K562 (cell line): ENCODE measurements around the gene PGRMC2. TPM values are rescaled to one million over a fixed set of nuclear protein-coding genes. Genes with fewer than 3 reads are reported as not detected.

ENCODE experiments used
- CBFA2T2 ChIP-seq: fragments of 450-650 bp; conservative IDR thresholded peaks from 2 replicates; pipeline ENCODE4 v1.6.1; 2017; ENCODE audit warnings: mild to moderate bottlenecking
- ELF4 ChIP-seq: fragments of 450-650 bp; formaldehyde crosslinking; IDR thresholded peaks from 2 replicates; pipeline ENCODE4 v1.4.0; 2022; ENCODE audit warnings: missing genetic modification characterization
- FOXK2 ChIP-seq, 2 experiments: fragments of 450-650 bp; IDR thresholded peaks in 1 of 2; conservative IDR thresholded peaks in 1 of 2; 2 replicates each; pipeline ENCODE4 v1.6.1; 2016; ENCODE audit warnings: low read depth in 2 of 2, mild to moderate bottlenecking in 1 of 2
- HDAC3 ChIP-seq: fragments of 450-650 bp; IDR thresholded peaks from 2 replicates; pipeline ENCODE4 v1.6.1; 2018; ENCODE audit warnings: borderline replicate concordance, mild to moderate bottlenecking, moderate library complexity; ENCODE audit not compliant: partially characterized antibody
- HMBOX1 ChIP-seq: sonication (generic); IDR thresholded peaks from 2 replicates; pipeline ENCODE4 v1.6.1; 2016
- HNRNPK ChIP-seq: fragments of 200-400 bp; formaldehyde crosslinking; IDR thresholded peaks from one replicate; pipeline ENCODE4 v1.6.1; 2018; ENCODE audit warnings: mild to moderate bottlenecking, low read depth, low read length; ENCODE audit not compliant: poor library complexity, severe bottlenecking
- MAZ ChIP-seq, 2 experiments: fragments of 450-650 bp in 1 of 2; sonication (generic) in 1 of 2; formaldehyde crosslinking; IDR thresholded peaks in 1 of 2; conservative IDR thresholded peaks in 1 of 2; 2 replicates each; pipeline versions ENCODE4 v1.4.0 to v1.5.0; 2020; ENCODE audit warnings: mild to moderate bottlenecking in 1 of 2, missing genetic modification reagents in 1 of 2
- MBD1 ChIP-seq: fragments of 250-450 bp; sonication (Bioruptor Pico); IDR thresholded peaks from 2 replicates; pipeline ENCODE4 v1.8.0; 2022; ENCODE audit warnings: inconsistent platforms
- MEF2A ChIP-seq: IDR thresholded peaks from 2 replicates; pipeline ENCODE4 v1.6.1; 2011; ENCODE audit warnings: low read depth, mild to moderate bottlenecking, low read length, moderate library complexity; ENCODE audit not compliant: control insufficient read depth
- PPARD ChIP-seq: fragments of 250-450 bp; sonication (Bioruptor Pico); IDR thresholded peaks from 2 replicates; pipeline ENCODE4 v1.8.0; 2022; ENCODE audit warnings: inconsistent platforms, mild to moderate bottlenecking, moderate library complexity
- SIN3A ChIP-seq, 2 experiments: fragments of 150-350 bp in 1 of 2; IDR thresholded peaks; 2 replicates each; pipeline ENCODE4 v1.6.1; 2011 to 2016; ENCODE audit warnings: borderline replicate concordance in 2 of 2, low read depth in 2 of 2, low read length in 2 of 2, mild to moderate bottlenecking in 2 of 2, moderate library complexity in 2 of 2; ENCODE audit not compliant: control insufficient read depth in 1 of 2
- ZBTB26 ChIP-seq: fragments of 450-650 bp; formaldehyde crosslinking; IDR thresholded peaks from 2 replicates; pipeline ENCODE4 v1.4.0; 2022; ENCODE audit warnings: missing genetic modification characterization
- ZFPM2 ChIP-seq: fragments of 250-450 bp; sonication (Bioruptor Pico); IDR thresholded peaks from 2 replicates; pipeline ENCODE4 v1.5.1; 2022; ENCODE audit warnings: mild to moderate bottlenecking
- ZKSCAN3 ChIP-seq: fragments of 250-450 bp; sonication (Bioruptor Pico); IDR thresholded peaks from 2 replicates; pipeline ENCODE4 v1.4.0; 2020
- ZNF79 ChIP-seq: fragments of 250-450 bp; sonication (Bioruptor Pico); IDR thresholded peaks from 2 replicates; pipeline ENCODE4 v1.4.0; 2020; ENCODE audit warnings: low read depth, mild to moderate bottlenecking, moderate library complexity
- polyA plus RNA-seq, 8 experiments: library from polyadenylated mRNA; depleted of rRNA in 4 of 8; stranded (reverse) in 5 of 8; unstranded in 3 of 8; fragments of >200 nt; fragmentation: Nextera tagmentation in 2 of 8; fragmentation: Illumina TruSeq in 1 of 8; extraction: Ambion mirVana in 2 of 8; extraction: Trizol in 1 of 8; gene quantifications; 2 replicates each; pipeline versions ENCODE4 v1.2.1 to v1.2.3, GENCODE V29; 2011 to 2014; ENCODE audit warnings: inconsistent platforms in 1 of 8, missing spikeins in 1 of 8
- total RNA-seq, 7 experiments: library from RNA; depleted of rRNA in 6 of 7; stranded (reverse); fragments of >200 nt in 6 of 7; fragmentation: Illumina TruSeq in 2 of 7; extraction: Trizol in 2 of 7; gene quantifications; 2 replicates each; pipeline versions ENCODE4 v1.2.1 to v1.2.3, GENCODE V29; 2011 to 2021; ENCODE audit warnings: low replicate concordance in 1 of 7
- TF ChIP-seq, protein P1 (sequence below): fragments of 250-450 bp; sonication (Bioruptor Pico); IDR thresholded peaks from 2 replicates; pipeline ENCODE4 v1.5.0; 2020; ENCODE audit warnings: mild to moderate bottlenecking, borderline replicate concordance
- TF ChIP-seq, protein P2 (sequence below): sonication (generic); formaldehyde crosslinking; IDR thresholded peaks from 2 replicates; pipeline ENCODE4 v1.8.1; 2023; ENCODE audit warnings: mild to moderate bottlenecking, missing genetic modification reagents

Gene PGRMC2
- total and polyA plus RNA-seq, 9 of the 15 experiments (the other 6 are each of a cell fraction or from before 2014, with no cell fraction given): 12.4 to 81.3 (median 22.7) TPM

GRCh38 chr4:128289523-128290158 lies 2.0 kb upstream of the PGRMC2 start (continued):
- TF ChIP-seq SIN3A (IDR thresholded peaks at IDR 0.05; ENCODE audit: borderline replicate concordance in 2 of 2, control insufficient read depth in 1 of 2, low read depth in 2 of 2, low read length in 2 of 2) (no peak), ZBTB26 (no peak), PPARD (CRISPR knock-in tag) (no peak), ZFPM2 (no peak), MBD1 (CRISPR knock-in tag) (no peak), ZNF79 (no peak), FOXK2 (conservative IDR thresholded peaks at IDR 0.05 in 1 of 2, IDR thresholded peaks at IDR 0.05 in 1 of 2; ENCODE audit: low read depth in 2 of 2) (peak; percentile 60 to 61; a peak in 2 of 4 replicates), MEF2A (no peak), MAZ (CRISPR knock-in tag; conservative IDR thresholded peaks at IDR 0.05 in 1 of 2, IDR thresholded peaks at IDR 0.05 in 1 of 2) (0 out of 4 replicates have a peak, but pooled peaks of 1 of the 2 experiments have one; percentile 9), HNRNPK (no peak), ELF4 (CRISPR knock-in tag) (0 out of 2 replicates have a peak, but pooled peaks have one; percentile 3), HMBOX1 (peak; percentile 66), CBFA2T2 (peak; percentile 64), ZKSCAN3 (CRISPR knock-in tag) (no peak), HDAC3 (peak; percentile 44)
- TF ChIP-seq, protein P1, sequence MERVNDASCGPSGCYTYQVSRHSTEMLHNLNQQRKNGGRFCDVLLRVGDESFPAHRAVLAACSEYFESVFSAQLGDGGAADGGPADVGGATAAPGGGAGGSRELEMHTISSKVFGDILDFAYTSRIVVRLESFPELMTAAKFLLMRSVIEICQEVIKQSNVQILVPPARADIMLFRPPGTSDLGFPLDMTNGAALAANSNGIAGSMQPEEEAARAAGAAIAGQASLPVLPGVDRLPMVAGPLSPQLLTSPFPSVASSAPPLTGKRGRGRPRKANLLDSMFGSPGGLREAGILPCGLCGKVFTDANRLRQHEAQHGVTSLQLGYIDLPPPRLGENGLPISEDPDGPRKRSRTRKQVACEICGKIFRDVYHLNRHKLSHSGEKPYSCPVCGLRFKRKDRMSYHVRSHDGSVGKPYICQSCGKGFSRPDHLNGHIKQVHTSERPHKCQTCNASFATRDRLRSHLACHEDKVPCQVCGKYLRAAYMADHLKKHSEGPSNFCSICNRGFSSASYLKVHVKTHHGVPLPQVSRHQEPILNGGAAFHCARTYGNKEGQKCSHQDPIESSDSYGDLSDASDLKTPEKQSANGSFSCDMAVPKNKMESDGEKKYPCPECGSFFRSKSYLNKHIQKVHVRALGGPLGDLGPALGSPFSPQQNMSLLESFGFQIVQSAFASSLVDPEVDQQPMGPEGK (CRISPR knock-in tag): no peak
- TF ChIP-seq, protein P2, sequence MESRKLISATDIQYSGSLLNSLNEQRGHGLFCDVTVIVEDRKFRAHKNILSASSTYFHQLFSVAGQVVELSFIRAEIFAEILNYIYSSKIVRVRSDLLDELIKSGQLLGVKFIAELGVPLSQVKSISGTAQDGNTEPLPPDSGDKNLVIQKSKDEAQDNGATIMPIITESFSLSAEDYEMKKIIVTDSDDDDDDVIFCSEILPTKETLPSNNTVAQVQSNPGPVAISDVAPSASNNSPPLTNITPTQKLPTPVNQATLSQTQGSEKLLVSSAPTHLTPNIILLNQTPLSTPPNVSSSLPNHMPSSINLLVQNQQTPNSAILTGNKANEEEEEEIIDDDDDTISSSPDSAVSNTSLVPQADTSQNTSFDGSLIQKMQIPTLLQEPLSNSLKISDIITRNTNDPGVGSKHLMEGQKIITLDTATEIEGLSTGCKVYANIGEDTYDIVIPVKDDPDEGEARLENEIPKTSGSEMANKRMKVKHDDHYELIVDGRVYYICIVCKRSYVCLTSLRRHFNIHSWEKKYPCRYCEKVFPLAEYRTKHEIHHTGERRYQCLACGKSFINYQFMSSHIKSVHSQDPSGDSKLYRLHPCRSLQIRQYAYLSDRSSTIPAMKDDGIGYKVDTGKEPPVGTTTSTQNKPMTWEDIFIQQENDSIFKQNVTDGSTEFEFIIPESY: no peak
